Body of pancreas (tissue), 4 donors: Measurements from ENCODE around the gene GPR137B. TPM values are rescaled to one million over a fixed set of nuclear protein-coding genes. Genes with fewer than 3 reads are reported as not detected.

Source experiments
- ATAC-seq: fragments of 150-250 bp; one replicate; pipeline ENCODE4 v1.9.1; 2016
- DNase-seq, 4 donors: peaks; one replicate each; pipeline ENCODE4 v3.0.0-alpha.2; 2019
- H3K27ac ChIP-seq, 4 donors: fragments of 200-600 bp; sonication (generic); 1 replicate in 3 of 4; 2 replicates in 1 of 4; pipeline versions ENCODE4 v1.5.1 to v1.6.1; 2016 to 2019; ENCODE audit warnings: mild to moderate bottlenecking in 1 of 4, mixed read lengths in 1 of 4, moderate library complexity in 1 of 4
- H3K27me3 ChIP-seq, 2 donors: fragments of 200-600 bp; sonication (generic); one replicate each; pipeline ENCODE4 v1.6.0; 2016; ENCODE audit warnings: mild to moderate bottlenecking in 1 of 2
- H3K36me3 ChIP-seq, 2 donors: fragments of 200-600 bp; sonication (generic); replicated peaks in 1 of 2; 2 replicates each; pipeline ENCODE4 v1.5.1; 2016; ENCODE audit warnings: low read depth in 2 of 2; ENCODE audit not compliant: insufficient read depth in 1 of 2
- H3K4me1 ChIP-seq: fragments of 200-600 bp; sonication (generic); one replicate; pipeline ENCODE4 v1.6.0; 2016
- H3K4me3 ChIP-seq, 2 donors: fragments of 200-600 bp; sonication (generic); 1 replicate in 1 of 2; 2 replicates in 1 of 2; pipeline ENCODE4 v1.5.1; 2016 to 2019
- H3K9me3 ChIP-seq, 3 donors: fragments of 200-600 bp; sonication (generic); 1 replicate in 2 of 3; 2 replicates in 1 of 3; pipeline ENCODE4 v1.5.1; 2016
- POLR2A ChIP-seq, 3 donors: fragments of 450-650 bp; IDR thresholded peaks; one replicate each; pipeline ENCODE4 v1.6.1; 2016; ENCODE audit warnings: antibody characterized with exemption in 3 of 3, mild to moderate bottlenecking in 2 of 3
- whole genome bisulfite sequencing, 2 donors: methylation state at CpG; one replicate each; pipeline ENCODE4 v1.1.5; 2017; 5-methylcytosine and 5-hydroxymethylcytosine counted together
- intact Hi-C: fragments of 100-400 bp; cut with DNase I; formaldehyde crosslinking; loops from one replicate; pipeline ENCODE4 v1.15.1; 2023
- total RNA-seq, 2 donors: library from RNA; depleted of rRNA; stranded (reverse); fragments of >200 nt; gene quantifications; one replicate each; pipeline ENCODE4 v1.1.0, GENCODE V29; 2016
- TF ChIP-seq, protein P1 (sequence below), 7 experiments: fragments of 450-650 bp in 4 of 7; fragments of 200-600 bp in 3 of 7; sonication (generic) in 3 of 7; IDR thresholded peaks; one replicate each; pipeline ENCODE4 v1.5.1; 2016 to 2019; ENCODE audit warnings: antibody characterized with exemption in 7 of 7

GPR137B gene
- total RNA-seq, 2 donors from 2014 or later = 3.3 to 3.9 TPM

GRCh38 chr1:236149696-236150228 lies 7.4 kb downstream of the GPR137B start:
- Histone ChIP-seq H3K27ac (no peak overlapping the region), H3K4me1 (no peaks in the 10 kb centered on the region), H3K27me3 (no peaks in the 10 kb centered on the region), H3K9me3 (no peaks in the 10 kb centered on the region), H3K36me3 (no peaks in the 10 kb centered on the region), H3K4me3 (no peak overlapping the region)
- ATAC-seq = no peak
- no peak for DNase-seq
- 83 to 85% methylated on average over 6 to 10 of the region's 10 CpGs for WGBS, 2 donors
- TF ChIP-seq POLR2A (IDR thresholded peaks at IDR 0.05) = no peak
- TF ChIP-seq, protein P1, sequence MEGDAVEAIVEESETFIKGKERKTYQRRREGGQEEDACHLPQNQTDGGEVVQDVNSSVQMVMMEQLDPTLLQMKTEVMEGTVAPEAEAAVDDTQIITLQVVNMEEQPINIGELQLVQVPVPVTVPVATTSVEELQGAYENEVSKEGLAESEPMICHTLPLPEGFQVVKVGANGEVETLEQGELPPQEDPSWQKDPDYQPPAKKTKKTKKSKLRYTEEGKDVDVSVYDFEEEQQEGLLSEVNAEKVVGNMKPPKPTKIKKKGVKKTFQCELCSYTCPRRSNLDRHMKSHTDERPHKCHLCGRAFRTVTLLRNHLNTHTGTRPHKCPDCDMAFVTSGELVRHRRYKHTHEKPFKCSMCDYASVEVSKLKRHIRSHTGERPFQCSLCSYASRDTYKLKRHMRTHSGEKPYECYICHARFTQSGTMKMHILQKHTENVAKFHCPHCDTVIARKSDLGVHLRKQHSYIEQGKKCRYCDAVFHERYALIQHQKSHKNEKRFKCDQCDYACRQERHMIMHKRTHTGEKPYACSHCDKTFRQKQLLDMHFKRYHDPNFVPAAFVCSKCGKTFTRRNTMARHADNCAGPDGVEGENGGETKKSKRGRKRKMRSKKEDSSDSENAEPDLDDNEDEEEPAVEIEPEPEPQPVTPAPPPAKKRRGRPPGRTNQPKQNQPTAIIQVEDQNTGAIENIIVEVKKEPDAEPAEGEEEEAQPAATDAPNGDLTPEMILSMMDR (IDR thresholded peaks at IDR 0.05) = no peak
- intact Hi-C loops = no loop called here

GRCh38 chr1:236150311-236150955 lies 8.1 kb downstream of the GPR137B start:
- DNase-seq (no peak), ATAC-seq (no peak)
- intact Hi-C loops = no loop called here
- no peaks in the 10 kb centered on the region for H3K9me3 ChIP-seq
- no peaks in the 10 kb centered on the region for H3K27me3 ChIP-seq
- H3K4me3 ChIP-seq = no peak overlapping the region
- no peak overlapping the region for H3K27ac ChIP-seq
- no peaks in the 10 kb centered on the region for H3K4me1 ChIP-seq
- TF ChIP-seq, protein P1 (IDR thresholded peaks at IDR 0.05) = no peak
- no peak for TF ChIP-seq POLR2A (IDR thresholded peaks at IDR 0.05)
- WGBS, 2 donors = 86 to 90% methylated on average over 9 to 19 of the region's 19 CpGs
- H3K36me3 ChIP-seq = no peaks in the 10 kb centered on the region

GRCh38 chr1:236150986-236151385 lies 8.6 kb downstream of the GPR137B start:
- Histone ChIP-seq H3K27me3 (no peaks in the 10 kb centered on the region), H3K9me3 (no peaks in the 10 kb centered on the region), H3K4me3 (no peak overlapping the region), H3K36me3 (no peaks in the 10 kb centered on the region), H3K27ac (no peak overlapping the region), H3K4me1 (no peaks in the 10 kb centered on the region)
- no peak for TF ChIP-seq POLR2A (IDR thresholded peaks at IDR 0.05)
- TF ChIP-seq, protein P1 (IDR thresholded peaks at IDR 0.05) = no peak
- ATAC-seq (no peak), DNase-seq (no peak)
- 87 to 89% methylated on average over 3 to 5 of the region's 5 CpGs for WGBS, 2 donors
- intact Hi-C loops = no loop called here

- Histone ChIP-seq H3K4me3 (no peak overlapping the region), H3K27ac (no peak overlapping the region), H3K27me3 (no peaks in the 10 kb centered on the region), H3K36me3 (no peaks in the 10 kb centered on the region), H3K4me1 (no peaks in the 10 kb centered on the region), H3K9me3 (no peaks in the 10 kb centered on the region)
- ATAC-seq (no peak), DNase-seq (no peak)
- WGBS, 2 donors = 92 to 98% methylated on average over 12 of the region's 12 CpGs
- no peak for TF ChIP-seq POLR2A (IDR thresholded peaks at IDR 0.05)
- TF ChIP-seq, protein P1 (IDR thresholded peaks at IDR 0.05) = no peak
- intact Hi-C loops = no loop called here
These were observed 9.5 kb downstream of the GPR137B start for GRCh38 chr1:236151739-236152424.
